Measurements from ENCODE around the gene PPM1B. TPM values are rescaled to one million over a fixed set of nuclear protein-coding genes. Genes with fewer than 3 reads are reported as not detected.

Gene PPM1B
- total and polyA plus RNA-seq, 2 of the 13 experiments (the other 11 are each of a cell fraction or from before 2014, with no cell fraction given): 24.4 to 25.0 TPM

DNA sequence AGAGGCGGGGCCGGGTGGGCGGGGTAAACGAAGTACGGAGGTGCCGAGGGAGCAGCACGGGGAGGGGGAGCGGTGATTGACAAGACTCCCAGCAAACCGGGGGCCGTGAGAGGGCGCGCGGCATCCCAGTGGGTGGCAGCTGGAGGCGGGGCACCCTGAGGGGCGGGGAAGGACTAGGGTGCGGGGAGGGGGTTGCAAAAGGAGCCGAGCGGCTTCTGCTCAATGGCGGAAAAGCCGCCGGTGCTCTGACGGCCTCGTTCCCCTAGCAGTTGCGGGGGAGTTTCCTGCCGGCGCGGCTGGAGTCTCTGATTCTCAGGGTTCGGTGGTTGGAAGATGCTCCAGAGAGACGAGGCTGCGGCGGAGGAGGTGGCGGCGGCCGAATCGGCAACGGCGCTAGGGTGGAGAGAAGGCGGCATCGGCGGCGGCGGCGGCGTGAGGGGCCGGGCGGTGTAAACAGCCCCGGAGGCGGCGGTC, at the start of gene PPM1B (continued):
- peak; percentile 92 for TF ChIP-seq SP5 (CRISPR knock-in tag; IDR thresholded peaks at IDR 0.05; ENCODE audit: borderline replicate concordance, low read depth)
- TF ChIP-seq TEAD3 (CRISPR knock-in tag; optimal IDR thresholded peaks at IDR 0.05; ENCODE audit: borderline replicate concordance): peak; percentile 56
- TF ChIP-seq NFRKB (IDR thresholded peaks at IDR 0.05): peak; percentile 63; the same call in 1 of the 2 replicates
- no peak for TF ChIP-seq CHCHD3 (CRISPR knock-in tag; IDR thresholded peaks at IDR 0.05)
- peak; percentile 34 for TF ChIP-seq GABPA (IDR thresholded peaks at IDR 0.05; ENCODE audit: low read depth, low read length)
- TF ChIP-seq GABPA (CRISPR knock-in tag; IDR thresholded peaks at IDR 0.05; ENCODE audit: low read depth): peak; percentile 56; the same call in 1 of the 2 replicates
- peak; percentile 91 for TF ChIP-seq PHF8 (CRISPR knock-in tag; IDR thresholded peaks at IDR 0.05)
- no peak for TF ChIP-seq RFX3 (CRISPR knock-in tag; IDR thresholded peaks at IDR 0.05)
- TF ChIP-seq BCL6 (CRISPR knock-in tag; IDR thresholded peaks at IDR 0.05): 0 out of 2 replicates have a peak, but pooled peaks have one; percentile 28
- TF ChIP-seq ZFY (CRISPR knock-in tag; IDR thresholded peaks at IDR 0.05): peak; percentile 84
- TF ChIP-seq, protein P1, sequence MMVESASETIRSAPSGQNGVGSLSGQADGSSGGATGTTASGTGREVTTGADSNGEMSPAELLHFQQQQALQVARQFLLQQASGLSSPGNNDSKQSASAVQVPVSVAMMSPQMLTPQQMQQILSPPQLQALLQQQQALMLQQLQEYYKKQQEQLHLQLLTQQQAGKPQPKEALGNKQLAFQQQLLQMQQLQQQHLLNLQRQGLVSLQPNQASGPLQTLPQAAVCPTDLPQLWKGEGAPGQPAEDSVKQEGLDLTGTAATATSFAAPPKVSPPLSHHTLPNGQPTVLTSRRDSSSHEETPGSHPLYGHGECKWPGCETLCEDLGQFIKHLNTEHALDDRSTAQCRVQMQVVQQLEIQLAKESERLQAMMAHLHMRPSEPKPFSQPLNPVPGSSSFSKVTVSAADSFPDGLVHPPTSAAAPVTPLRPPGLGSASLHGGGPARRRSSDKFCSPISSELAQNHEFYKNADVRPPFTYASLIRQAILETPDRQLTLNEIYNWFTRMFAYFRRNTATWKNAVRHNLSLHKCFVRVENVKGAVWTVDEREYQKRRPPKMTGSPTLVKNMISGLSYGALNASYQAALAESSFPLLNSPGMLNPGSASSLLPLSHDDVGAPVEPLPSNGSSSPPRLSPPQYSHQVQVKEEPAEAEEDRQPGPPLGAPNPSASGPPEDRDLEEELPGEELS (CRISPR knock-in tag; IDR thresholded peaks at IDR 0.05): peak; percentile 43; the same call in 1 of the 2 replicates
- TF ChIP-seq REPIN1 (CRISPR knock-in tag; IDR thresholded peaks at IDR 0.05; ENCODE audit: borderline replicate concordance, low read depth): 0 out of 2 replicates have a peak, but pooled peaks have one; percentile 1
- no peak for TF ChIP-seq ZNF382 (CRISPR knock-in tag; IDR thresholded peaks at IDR 0.05; ENCODE audit: borderline replicate concordance)
- 0 out of 2 replicates have a peak, but pooled peaks have one; percentile 19 for TF ChIP-seq PPARG (CRISPR knock-in tag; conservative IDR thresholded peaks at IDR 0.05)
- no peak for TF ChIP-seq HIC2 (CRISPR knock-in tag; IDR thresholded peaks at IDR 0.05; ENCODE audit: low read depth)
- TF ChIP-seq, protein P2, sequence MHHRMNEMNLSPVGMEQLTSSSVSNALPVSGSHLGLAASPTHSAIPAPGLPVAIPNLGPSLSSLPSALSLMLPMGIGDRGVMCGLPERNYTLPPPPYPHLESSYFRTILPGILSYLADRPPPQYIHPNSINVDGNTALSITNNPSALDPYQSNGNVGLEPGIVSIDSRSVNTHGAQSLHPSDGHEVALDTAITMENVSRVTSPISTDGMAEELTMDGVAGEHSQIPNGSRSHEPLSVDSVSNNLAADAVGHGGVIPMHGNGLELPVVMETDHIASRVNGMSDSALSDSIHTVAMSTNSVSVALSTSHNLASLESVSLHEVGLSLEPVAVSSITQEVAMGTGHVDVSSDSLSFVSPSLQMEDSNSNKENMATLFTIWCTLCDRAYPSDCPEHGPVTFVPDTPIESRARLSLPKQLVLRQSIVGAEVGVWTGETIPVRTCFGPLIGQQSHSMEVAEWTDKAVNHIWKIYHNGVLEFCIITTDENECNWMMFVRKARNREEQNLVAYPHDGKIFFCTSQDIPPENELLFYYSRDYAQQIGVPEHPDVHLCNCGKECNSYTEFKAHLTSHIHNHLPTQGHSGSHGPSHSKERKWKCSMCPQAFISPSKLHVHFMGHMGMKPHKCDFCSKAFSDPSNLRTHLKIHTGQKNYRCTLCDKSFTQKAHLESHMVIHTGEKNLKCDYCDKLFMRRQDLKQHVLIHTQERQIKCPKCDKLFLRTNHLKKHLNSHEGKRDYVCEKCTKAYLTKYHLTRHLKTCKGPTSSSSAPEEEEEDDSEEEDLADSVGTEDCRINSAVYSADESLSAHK (CRISPR knock-in tag; IDR thresholded peaks at IDR 0.05; ENCODE audit: borderline replicate concordance): 0 out of 2 replicates have a peak, but pooled peaks have one; percentile 49
- peak; percentile 47; the same call in 1 of the 2 replicates for TF ChIP-seq ARNT2 (CRISPR knock-in tag; IDR thresholded peaks at IDR 0.05; ENCODE audit: low read depth)
- TF ChIP-seq, protein P3, sequence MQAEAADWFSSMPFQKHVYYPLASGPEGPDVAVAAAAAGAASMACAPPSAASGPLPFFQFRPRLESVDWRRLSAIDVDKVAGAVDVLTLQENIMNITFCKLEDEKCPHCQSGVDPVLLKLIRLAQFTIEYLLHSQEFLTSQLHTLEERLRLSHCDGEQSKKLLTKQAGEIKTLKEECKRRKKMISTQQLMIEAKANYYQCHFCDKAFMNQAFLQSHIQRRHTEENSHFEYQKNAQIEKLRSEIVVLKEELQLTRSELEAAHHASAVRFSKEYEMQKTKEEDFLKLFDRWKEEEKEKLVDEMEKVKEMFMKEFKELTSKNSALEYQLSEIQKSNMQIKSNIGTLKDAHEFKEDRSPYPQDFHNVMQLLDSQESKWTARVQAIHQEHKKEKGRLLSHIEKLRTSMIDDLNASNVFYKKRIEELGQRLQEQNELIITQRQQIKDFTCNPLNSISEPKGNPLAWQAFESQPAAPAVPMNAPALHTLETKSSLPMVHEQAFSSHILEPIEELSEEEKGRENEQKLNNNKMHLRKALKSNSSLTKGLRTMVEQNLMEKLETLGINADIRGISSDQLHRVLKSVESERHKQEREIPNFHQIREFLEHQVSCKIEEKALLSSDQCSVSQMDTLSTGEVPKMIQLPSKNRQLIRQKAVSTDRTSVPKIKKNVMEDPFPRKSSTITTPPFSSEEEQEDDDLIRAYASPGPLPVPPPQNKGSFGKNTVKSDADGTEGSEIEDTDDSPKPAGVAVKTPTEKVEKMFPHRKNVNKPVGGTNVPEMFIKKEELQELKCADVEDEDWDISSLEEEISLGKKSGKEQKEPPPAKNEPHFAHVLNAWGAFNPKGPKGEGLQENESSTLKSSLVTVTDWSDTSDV (CRISPR knock-in tag; IDR thresholded peaks at IDR 0.05): peak; percentile 88
- TF ChIP-seq, protein P4, sequence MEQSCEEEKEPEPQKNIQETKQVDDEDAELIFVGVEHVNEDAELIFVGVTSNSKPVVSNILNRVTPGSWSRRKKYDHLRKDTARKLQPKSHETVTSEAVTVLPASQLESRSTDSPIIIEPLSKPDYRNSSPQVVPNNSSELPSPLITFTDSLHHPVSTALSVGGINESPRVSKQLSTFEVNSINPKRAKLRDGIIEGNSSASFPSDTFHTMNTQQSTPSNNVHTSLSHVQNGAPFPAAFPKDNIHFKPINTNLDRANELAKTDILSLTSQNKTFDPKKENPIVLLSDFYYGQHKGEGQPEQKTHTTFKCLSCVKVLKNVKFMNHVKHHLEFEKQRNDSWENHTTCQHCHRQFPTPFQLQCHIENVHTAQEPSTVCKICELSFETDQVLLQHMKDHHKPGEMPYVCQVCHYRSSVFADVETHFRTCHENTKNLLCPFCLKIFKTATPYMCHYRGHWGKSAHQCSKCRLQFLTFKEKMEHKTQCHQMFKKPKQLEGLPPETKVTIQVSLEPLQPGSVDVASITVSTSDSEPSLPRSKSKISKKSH (CRISPR knock-in tag; IDR thresholded peaks at IDR 0.05; ENCODE audit: borderline replicate concordance): peak; percentile 91
- TF ChIP-seq KDM5A (IDR thresholded peaks at IDR 0.05; ENCODE audit: borderline replicate concordance, low read length): 0 out of 2 replicates have a peak, but pooled peaks have one; percentile 33
